Astrocyte (in vitro differentiated cells and primary cell): ENCODE measurements around the gene NTN1. TPM values are rescaled to one million over a fixed set of nuclear protein-coding genes. Genes with fewer than 3 reads are reported as not detected.
"Not testable (repeated sequence)": the region's sequence is repeated elsewhere in the genome, so short reads cannot be mapped to it uniquely, and the experiment has no call there.

ENCODE experiments used
- DNase-seq: peaks from one replicate; pipeline ENCODE4 v3.0.0-alpha.2; 2010; ENCODE audit warnings: low read depth
- FAIRE-seq: peaks from 2 replicates; lab custom pipeline; 2011; peaks lifted over from hg19 to GRCh38; lab: Jason Lieb, UNC
- H2AFZ ChIP-seq: 2 replicates; pipeline ENCODE4 v1.6.0; 2012; ENCODE audit warnings: low read depth, low read length, inconsistent platforms
- H3K27ac ChIP-seq: 2 replicates; pipeline ENCODE4 v1.5.1; 2011; ENCODE audit warnings: low read depth, low read length, inconsistent platforms
- H3K27me3 ChIP-seq: 2 replicates; pipeline ENCODE4 v1.6.0; 2011; ENCODE audit warnings: low read length, inconsistent platforms; ENCODE audit not compliant: insufficient read depth
- H3K36me3 ChIP-seq: 2 replicates; pipeline ENCODE4 v1.5.1; 2011; ENCODE audit warnings: low read length, inconsistent platforms; ENCODE audit not compliant: insufficient read depth
- H3K4me1 ChIP-seq: 2 replicates; pipeline ENCODE4 v1.5.1; 2011; ENCODE audit warnings: low read length, inconsistent platforms; ENCODE audit not compliant: insufficient read depth
- H3K4me2 ChIP-seq: 2 replicates; pipeline ENCODE4 v1.6.0; 2012; ENCODE audit warnings: low read length, inconsistent platforms
- H3K4me3 ChIP-seq: 2 replicates; pipeline ENCODE4 v1.5.1; 2011; ENCODE audit warnings: low read depth, mild to moderate bottlenecking, low read length, inconsistent platforms; ENCODE audit not compliant: insufficient read depth
- H3K79me2 ChIP-seq: 2 replicates; pipeline ENCODE4 v1.6.0; 2012; ENCODE audit warnings: mild to moderate bottlenecking, low read length, inconsistent platforms; ENCODE audit not compliant: insufficient read depth
- H3K9ac ChIP-seq: 2 replicates; pipeline ENCODE4 v1.6.0; 2012; ENCODE audit warnings: mild to moderate bottlenecking, low read length, inconsistent platforms
- H3K9me3 ChIP-seq: 2 replicates; pipeline ENCODE4 v1.5.1; 2012; ENCODE audit warnings: low read depth, mild to moderate bottlenecking, low read length, inconsistent platforms; ENCODE audit not compliant: insufficient read depth
- H4K20me1 ChIP-seq: 2 replicates; pipeline ENCODE4 v1.6.0; 2012; ENCODE audit warnings: low read length, inconsistent platforms; ENCODE audit not compliant: insufficient read depth
- H3K27ac Mint-ChIP-seq: one replicate; pipeline ENCODE4 v1.8.0; 2021; ENCODE audit warnings: mild to moderate bottlenecking, mixed read lengths; ENCODE audit not compliant: unreplicated experiment
- H3K27me3 Mint-ChIP-seq: one replicate; pipeline ENCODE4 v1.8.0; 2021; ENCODE audit warnings: low read depth, mixed read lengths; ENCODE audit not compliant: unreplicated experiment
- H3K36me3 Mint-ChIP-seq: one replicate; pipeline ENCODE4 v1.8.0; 2021; ENCODE audit warnings: low read depth, mixed read lengths; ENCODE audit not compliant: unreplicated experiment
- H3K4me1 Mint-ChIP-seq: one replicate; pipeline ENCODE4 v1.8.0; 2021; ENCODE audit warnings: low read depth, mixed read lengths; ENCODE audit not compliant: unreplicated experiment
- H3K4me3 Mint-ChIP-seq: one replicate; pipeline ENCODE4 v1.8.0; 2021; ENCODE audit warnings: mild to moderate bottlenecking, moderate library complexity, mixed read lengths; ENCODE audit not compliant: unreplicated experiment
- H3K9me3 Mint-ChIP-seq: one replicate; pipeline ENCODE4 v1.8.0; 2021; ENCODE audit warnings: mild to moderate bottlenecking, mixed read lengths; ENCODE audit not compliant: unreplicated experiment
- EZH2 ChIP-seq: IDR thresholded peaks from 2 replicates; pipeline ENCODE4 v1.6.1; 2012; ENCODE audit warnings: mild to moderate bottlenecking, low read length, inconsistent platforms; ENCODE audit not compliant: insufficient read depth
- total RNA-seq: library from RNA; stranded (reverse); gene quantifications from 2 replicates; pipeline ENCODE4 v1.2.1, GENCODE V29; 2021
- TF ChIP-seq, protein P1 (sequence below): IDR thresholded peaks from 2 replicates; pipeline ENCODE4 v1.5.1; 2011; ENCODE audit warnings: low read depth, mild to moderate bottlenecking, inconsistent platforms, low read length, moderate library complexity; ENCODE audit not compliant: insufficient read depth

NTN1 gene
- total RNA-seq, 1 donor from 2014 or later, result 9.8 TPM

DNA sequence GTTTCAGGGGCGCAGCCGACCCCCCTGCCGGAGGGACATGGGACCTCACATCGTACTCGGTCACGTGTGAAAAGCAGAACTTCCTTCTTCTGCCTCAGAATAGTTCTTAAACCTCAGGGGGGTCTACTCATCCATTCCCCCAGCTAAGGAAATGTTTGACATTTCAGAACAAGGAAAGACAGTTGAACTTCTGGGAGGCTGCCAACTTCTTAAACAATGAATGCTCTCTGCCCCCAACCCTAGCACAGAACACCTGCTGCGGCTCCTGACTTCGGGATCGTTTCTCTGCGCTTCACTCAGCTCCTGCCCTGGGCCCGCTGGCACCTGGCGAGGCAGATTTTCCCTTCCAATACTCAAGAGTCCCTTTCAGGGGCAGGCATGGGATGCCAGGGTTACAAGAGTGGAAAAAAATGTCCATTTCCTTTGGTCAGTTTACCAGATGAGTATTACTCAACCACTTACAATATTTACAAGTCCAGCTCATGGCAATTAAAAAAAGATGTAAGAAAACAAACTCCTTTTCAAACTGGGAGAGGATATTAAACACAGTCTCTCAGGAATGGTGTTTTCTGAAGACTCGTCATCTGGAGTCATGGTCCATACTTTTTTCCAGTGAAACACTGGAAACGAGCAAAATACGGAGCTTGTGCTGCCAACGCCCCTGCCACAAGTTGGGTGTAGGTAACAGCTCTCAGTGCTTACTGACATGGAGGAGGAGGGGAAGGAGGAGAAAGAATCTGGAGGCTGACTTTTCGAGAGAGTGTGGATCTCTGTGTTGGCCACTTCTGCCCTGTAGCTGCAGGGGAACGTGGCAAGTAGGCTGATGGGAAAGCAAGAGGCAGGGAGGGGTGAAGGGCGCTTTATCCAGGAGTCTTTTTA lies 235.7 kb downstream of the NTN1 start:
- no peak overlapping the region for H3K4me3 Mint-ChIP-seq

DNA sequence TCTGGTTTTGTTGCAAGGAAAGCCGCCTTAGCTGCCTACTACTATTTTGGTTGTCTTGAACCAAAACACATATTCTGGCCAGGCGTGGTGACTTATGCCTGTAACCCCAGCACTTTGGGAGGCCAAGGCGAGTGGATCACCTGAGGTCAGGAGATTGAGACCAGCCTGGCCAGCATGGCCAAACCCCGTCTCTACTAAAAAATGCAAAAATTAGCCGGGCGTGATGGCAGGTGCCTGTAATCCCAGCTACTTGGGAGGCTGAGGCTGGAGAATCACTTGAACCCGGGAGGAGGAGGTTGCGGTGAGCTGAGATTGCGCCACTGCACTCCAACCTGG lies 236.3 kb downstream of the NTN1 start:
- H3K4me1 Mint-ChIP-seq, result peaks cover 33% of the 10 kb centered on the region
- not testable (repeated sequence) for H3K27me3 ChIP-seq, H3K9ac ChIP-seq, H2AFZ ChIP-seq, H4K20me1 ChIP-seq, H3K27ac Mint-ChIP-seq, H3K4me3 Mint-ChIP-seq, H3K36me3 ChIP-seq, H3K27me3 Mint-ChIP-seq, DNase-seq, H3K4me3 ChIP-seq, FAIRE-seq, H3K9me3 ChIP-seq, H3K9me3 Mint-ChIP-seq, H3K36me3 Mint-ChIP-seq, H3K79me2 ChIP-seq, H3K27ac ChIP-seq
- peak overlapping the region; percentile 36 for H3K4me2 ChIP-seq
- H3K4me1 ChIP-seq, result peaks cover 19% of the 10 kb centered on the region

More for the DNA sequence above, 235.7 kb downstream of the NTN1 start:
- DNase-seq, result peak; percentile 50
- H3K27ac ChIP-seq, result no peak overlapping the region
- H3K9ac ChIP-seq, result no peak overlapping the region
- TF ChIP-seq EZH2, result no peak
- TF ChIP-seq, protein P1, sequence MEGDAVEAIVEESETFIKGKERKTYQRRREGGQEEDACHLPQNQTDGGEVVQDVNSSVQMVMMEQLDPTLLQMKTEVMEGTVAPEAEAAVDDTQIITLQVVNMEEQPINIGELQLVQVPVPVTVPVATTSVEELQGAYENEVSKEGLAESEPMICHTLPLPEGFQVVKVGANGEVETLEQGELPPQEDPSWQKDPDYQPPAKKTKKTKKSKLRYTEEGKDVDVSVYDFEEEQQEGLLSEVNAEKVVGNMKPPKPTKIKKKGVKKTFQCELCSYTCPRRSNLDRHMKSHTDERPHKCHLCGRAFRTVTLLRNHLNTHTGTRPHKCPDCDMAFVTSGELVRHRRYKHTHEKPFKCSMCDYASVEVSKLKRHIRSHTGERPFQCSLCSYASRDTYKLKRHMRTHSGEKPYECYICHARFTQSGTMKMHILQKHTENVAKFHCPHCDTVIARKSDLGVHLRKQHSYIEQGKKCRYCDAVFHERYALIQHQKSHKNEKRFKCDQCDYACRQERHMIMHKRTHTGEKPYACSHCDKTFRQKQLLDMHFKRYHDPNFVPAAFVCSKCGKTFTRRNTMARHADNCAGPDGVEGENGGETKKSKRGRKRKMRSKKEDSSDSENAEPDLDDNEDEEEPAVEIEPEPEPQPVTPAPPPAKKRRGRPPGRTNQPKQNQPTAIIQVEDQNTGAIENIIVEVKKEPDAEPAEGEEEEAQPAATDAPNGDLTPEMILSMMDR, result no peak
- peaks cover 4% of the 10 kb centered on the region for H4K20me1 ChIP-seq
- H3K9me3 Mint-ChIP-seq, result no peaks in the 10 kb centered on the region
- peaks cover 19% of the 10 kb centered on the region for H3K4me1 ChIP-seq
- H3K27ac Mint-ChIP-seq, result no peak overlapping the region
- no peaks in the 10 kb centered on the region for H3K79me2 ChIP-seq
- H3K4me1 Mint-ChIP-seq, result peaks cover 33% of the 10 kb centered on the region
- H3K4me3 ChIP-seq, result no peak overlapping the region
- no peaks in the 10 kb centered on the region for H3K27me3 ChIP-seq
- H3K9me3 ChIP-seq, result no peaks in the 10 kb centered on the region
- peak overlapping the region; percentile 36 for H3K4me2 ChIP-seq
- no peak for FAIRE-seq
- H3K36me3 Mint-ChIP-seq, result no peaks in the 10 kb centered on the region
- H3K27me3 Mint-ChIP-seq, result no peaks in the 10 kb centered on the region
- H3K36me3 ChIP-seq, result no peaks in the 10 kb centered on the region
- H2AFZ ChIP-seq, result no peak overlapping the region

DNA sequence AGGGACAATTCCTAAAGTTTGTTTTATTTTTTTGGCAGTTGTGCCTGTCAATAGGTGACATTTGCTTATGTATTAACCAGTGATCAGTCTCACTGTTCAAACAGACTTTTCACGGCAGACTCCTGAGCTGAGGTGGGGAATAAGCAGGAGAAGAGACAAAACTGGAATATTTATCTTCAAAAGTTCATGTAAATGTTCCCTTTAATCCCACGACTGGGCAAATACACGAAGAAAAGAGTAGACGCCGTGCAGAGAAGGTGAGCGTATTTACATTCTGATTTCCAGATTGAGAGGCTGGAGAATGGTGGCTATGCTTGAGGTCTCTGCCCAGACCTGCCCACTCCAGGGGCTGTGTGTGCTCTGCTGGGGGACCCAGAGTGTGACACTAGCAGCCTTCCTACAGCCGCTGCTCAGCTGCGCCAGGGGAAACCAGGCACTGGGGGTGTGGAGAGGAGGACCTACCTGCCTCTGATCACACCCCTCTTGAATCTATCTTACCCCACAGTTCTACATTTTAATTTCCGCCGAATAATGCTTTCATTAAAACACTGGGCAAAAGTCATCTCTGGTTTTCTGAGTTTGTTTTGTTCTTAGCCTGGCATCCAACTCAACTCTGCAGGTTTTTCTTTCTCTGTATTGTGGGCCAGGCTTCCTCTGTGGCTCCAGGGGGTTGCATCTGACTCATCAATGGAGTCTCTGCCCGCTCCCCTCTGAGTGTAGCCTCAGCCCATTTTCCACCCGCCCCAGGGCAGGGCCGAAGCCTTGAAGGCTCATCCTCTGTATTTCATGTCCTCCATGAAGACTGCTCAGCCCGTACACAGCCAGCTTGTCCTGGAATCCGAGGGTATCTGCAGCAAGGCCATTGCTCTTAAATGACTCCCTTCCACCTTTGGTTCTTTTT lies 237.1 kb downstream of the NTN1 start:
- TF ChIP-seq EZH2, result no peak
- TF ChIP-seq, protein P1, result no peak
- Mint-ChIP-seq H3K4me3 (no peak overlapping the region), H3K27me3 (no peaks in the 10 kb centered on the region), H3K36me3 (no peaks in the 10 kb centered on the region), H3K4me1 (peaks cover 33% of the 10 kb centered on the region), H3K27ac (no peak overlapping the region), H3K9me3 (no peaks in the 10 kb centered on the region)
- H3K4me2 ChIP-seq, result no peak overlapping the region
- no peaks in the 10 kb centered on the region for H3K27me3 ChIP-seq
- H3K36me3 ChIP-seq, result no peaks in the 10 kb centered on the region
- peaks cover 4% of the 10 kb centered on the region for H4K20me1 ChIP-seq
- no peak overlapping the region for H2AFZ ChIP-seq
- H3K9ac ChIP-seq, result no peak overlapping the region
- H3K27ac ChIP-seq, result no peak overlapping the region
- H3K4me1 ChIP-seq, result peaks cover 19% of the 10 kb centered on the region
- no peak overlapping the region for H3K4me3 ChIP-seq
- H3K79me2 ChIP-seq, result no peaks in the 10 kb centered on the region
- DNase-seq (no peak), FAIRE-seq (no peak)
- no peaks in the 10 kb centered on the region for H3K9me3 ChIP-seq
